ENCODE data around the gene RBM39.
"Not testable (repeated sequence)": the region's sequence is repeated elsewhere in the genome, so short reads cannot be mapped to it uniquely, and the experiment has no call there.

Gene RBM39

DNA sequence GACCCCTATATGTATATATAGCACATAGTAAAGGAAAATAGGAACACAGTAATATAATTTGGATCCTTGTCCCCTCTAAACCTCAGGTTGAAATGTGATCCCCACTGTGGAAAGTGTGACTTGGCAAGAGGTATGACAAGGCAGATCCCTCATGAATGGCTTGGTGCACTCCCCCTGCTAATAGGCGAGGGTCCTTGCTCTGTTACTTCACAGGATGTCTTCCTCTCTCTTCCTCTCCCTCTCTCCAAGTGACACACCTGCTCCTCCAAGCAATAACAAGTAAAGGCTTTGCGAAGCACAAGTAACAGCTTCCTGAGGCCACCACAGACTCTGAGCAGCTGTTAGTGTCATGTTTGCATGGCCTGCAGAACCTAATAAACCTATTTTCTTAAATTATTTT, 26.4 kb downstream of the RBM39 start:
- in situ Hi-C loops (cut with MboI; ENCODE audit: low sequenced_read_pairs): no loop called here
- Histone ChIP-seq H3K27me3 (ENCODE audit: low read depth) (no peaks in the 10 kb centered on the region), H3K4me3 (no peak overlapping the region), H3K36me3 (replicated peaks) (peaks cover 95% of the 10 kb centered on the region), H3K4me1 (peaks cover 11% of the 10 kb centered on the region), H3K9me3 (no peaks in the 10 kb centered on the region)
- DNase-seq (ENCODE audit: low spot score in 2 of 2): no peak

- H3K36me3 ChIP-seq (replicated peaks): peaks cover 94% of the 10 kb centered on the region
These were observed 27.9 kb downstream of the RBM39 start for GRCh38 chr20:35714127-35714526.

DNA sequence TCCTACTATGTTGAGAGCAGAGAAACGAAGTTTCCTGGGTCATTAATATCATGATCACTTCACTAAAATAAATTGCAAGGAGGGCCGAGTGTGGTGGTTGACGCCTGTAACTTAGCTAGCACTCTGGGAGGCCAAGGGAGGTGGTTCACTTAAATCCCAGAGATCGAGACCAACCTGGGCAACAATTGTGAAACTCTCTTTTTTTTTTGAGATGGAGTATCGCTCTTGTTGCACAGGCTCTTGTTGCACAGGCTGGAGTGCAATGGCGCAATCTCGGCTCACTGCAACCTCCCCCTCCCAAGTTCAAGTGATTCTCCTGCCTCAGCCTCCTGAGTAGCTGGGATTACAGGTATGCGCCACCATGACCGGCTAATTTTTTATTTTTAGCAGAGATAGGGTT, 28.9 kb downstream of the RBM39 start:
- peaks cover 93% of the 10 kb centered on the region for H3K36me3 ChIP-seq (replicated peaks)
- DNase-seq (ENCODE audit: low spot score in 2 of 2); in situ Hi-C loops (cut with MboI; ENCODE audit: low sequenced_read_pairs); H3K27me3 ChIP-seq (ENCODE audit: low read depth); H3K4me3 ChIP-seq; H3K9me3 ChIP-seq: not testable (repeated sequence)
- H3K4me1 ChIP-seq: peaks cover 25% of the 10 kb centered on the region

More at GRCh38 chr20:35714127-35714526, 27.9 kb downstream of the RBM39 start:
- Histone ChIP-seq H3K4me3 (no peak overlapping the region), H3K9me3 (no peaks in the 10 kb centered on the region), H3K4me1 (peaks cover 25% of the 10 kb centered on the region), H3K27me3 (ENCODE audit: low read depth) (no peaks in the 10 kb centered on the region)
- in situ Hi-C loops (cut with MboI; ENCODE audit: low sequenced_read_pairs): no loop called here
- no peak for DNase-seq (ENCODE audit: low spot score in 2 of 2)

DNA sequence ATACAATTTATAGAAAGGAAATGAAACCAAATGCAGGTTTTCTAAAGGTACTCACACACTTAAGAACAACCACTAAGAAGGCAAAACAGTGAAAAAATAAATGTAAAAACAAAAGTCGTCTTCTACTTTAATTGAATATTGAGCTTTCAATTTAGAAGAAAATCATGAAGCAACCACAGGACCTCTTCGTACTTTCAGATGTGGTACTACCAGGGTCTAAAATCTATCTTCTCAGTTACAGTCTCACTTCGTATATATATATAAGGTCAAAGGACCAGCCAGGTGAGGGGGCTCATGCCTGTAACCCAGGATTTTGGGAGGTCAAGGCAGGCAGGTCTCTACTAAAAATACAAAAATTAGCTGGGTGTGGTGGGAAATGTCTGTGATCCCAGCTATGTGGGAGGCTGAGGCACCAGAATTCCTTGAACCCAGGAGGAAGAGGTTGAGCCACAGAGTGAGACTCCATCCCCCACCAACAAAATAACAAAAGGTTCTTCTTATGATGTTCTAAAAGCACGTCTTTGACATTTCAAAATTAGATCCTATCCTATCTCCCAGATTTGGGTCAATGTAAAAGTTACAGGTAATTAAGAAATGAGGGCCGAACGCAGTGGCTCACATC, 30.4 kb downstream of the RBM39 start:
- Histone ChIP-seq H3K27me3 (ENCODE audit: low read depth) (no peaks in the 10 kb centered on the region), H3K4me1 (peaks cover 25% of the 10 kb centered on the region), H3K4me3 (no peak overlapping the region), H3K36me3 (replicated peaks) (peaks cover 93% of the 10 kb centered on the region), H3K9me3 (no peaks in the 10 kb centered on the region)
- in situ Hi-C loops (cut with MboI; ENCODE audit: low sequenced_read_pairs): no loop called here
- no peak for DNase-seq (ENCODE audit: low spot score in 2 of 2)

DNA sequence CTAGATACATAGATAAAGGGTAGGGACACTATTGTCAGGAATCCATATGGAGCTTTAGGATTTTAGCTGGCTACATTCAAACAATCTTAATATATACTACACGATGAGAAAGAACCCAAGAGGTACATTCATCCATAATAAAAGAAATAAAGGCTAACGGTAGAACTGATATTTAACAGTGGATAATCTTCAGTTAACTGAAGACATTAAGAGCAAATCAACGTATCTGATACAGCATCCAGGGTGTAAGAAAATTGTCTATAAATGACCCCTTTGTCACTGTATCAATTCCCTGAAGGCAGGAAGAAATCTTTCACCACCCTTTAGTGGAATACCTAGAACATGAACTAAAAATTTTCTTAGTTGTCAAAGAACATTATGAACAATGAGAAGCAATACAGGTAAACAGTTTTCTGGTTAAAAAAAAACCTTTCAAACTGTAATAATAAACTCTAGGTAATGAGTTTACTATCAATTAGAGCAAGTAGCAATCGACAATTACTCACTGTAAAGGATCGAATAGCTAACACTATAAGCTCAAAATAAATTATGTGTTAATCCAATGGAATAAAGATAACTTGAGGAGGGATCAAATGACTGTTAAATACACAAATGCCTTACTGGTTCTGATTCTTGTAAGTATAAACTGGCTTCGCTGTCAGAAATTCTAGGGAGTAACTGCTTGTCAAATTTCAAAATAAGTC, 31.0 kb downstream of the RBM39 start:
- Histone ChIP-seq H3K36me3 (replicated peaks) (peaks cover 93% of the 10 kb centered on the region), H3K9me3 (no peaks in the 10 kb centered on the region), H3K4me3 (no peak overlapping the region), H3K4me1 (peaks cover 25% of the 10 kb centered on the region), H3K27me3 (ENCODE audit: low read depth) (no peaks in the 10 kb centered on the region)
- DNase-seq (ENCODE audit: low spot score in 2 of 2): no peak
- in situ Hi-C loops (cut with MboI; ENCODE audit: low sequenced_read_pairs): no loop called here

GRCh38 chr20:35710039-35710438, 32.0 kb downstream of the RBM39 start:
- Histone ChIP-seq H3K4me3 (no peak overlapping the region), H3K4me1 (peaks cover 25% of the 10 kb centered on the region), H3K27me3 (ENCODE audit: low read depth) (no peaks in the 10 kb centered on the region), H3K9me3 (no peaks in the 10 kb centered on the region), H3K36me3 (replicated peaks) (peaks cover 93% of the 10 kb centered on the region)
- no peak for DNase-seq (ENCODE audit: low spot score in 2 of 2)
- in situ Hi-C loops (cut with MboI; ENCODE audit: low sequenced_read_pairs): no loop called here

- peak; percentile 62 to 95 for DNase-seq (ENCODE audit: low spot score in 2 of 2)
- H3K36me3 ChIP-seq (replicated peaks): peaks cover 93% of the 10 kb centered on the region
- no peak overlapping the region for H3K4me3 ChIP-seq
- peaks cover 25% of the 10 kb centered on the region for H3K4me1 ChIP-seq
- H3K9me3 ChIP-seq: no peaks in the 10 kb centered on the region
- in situ Hi-C loops (cut with MboI; ENCODE audit: low sequenced_read_pairs): no loop called here
- no peaks in the 10 kb centered on the region for H3K27me3 ChIP-seq (ENCODE audit: low read depth)
These were observed 32.8 kb downstream of the RBM39 start for GRCh38 chr20:35709259-35709658.

DNA sequence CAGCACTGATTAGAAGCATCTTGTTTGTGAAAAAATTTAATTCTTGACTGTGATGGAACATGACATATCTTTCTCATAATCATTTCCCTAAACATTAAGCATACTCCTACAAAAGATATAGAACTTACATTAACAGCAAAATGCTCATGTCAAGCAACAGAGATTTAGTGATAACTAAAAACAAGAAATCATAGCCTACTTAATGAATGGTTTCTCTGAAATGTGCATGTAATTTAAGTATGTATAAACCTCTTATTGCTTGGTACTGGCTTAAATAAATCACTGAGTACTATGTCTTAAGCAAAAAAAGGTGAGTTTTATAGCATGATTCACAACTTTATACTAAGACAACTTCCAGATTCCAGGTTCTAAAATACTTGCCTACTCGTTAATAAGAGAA, 33.6 kb downstream of the RBM39 start:
- Histone ChIP-seq H3K4me1 (peaks cover 25% of the 10 kb centered on the region), H3K4me3 (no peak overlapping the region), H3K9me3 (no peaks in the 10 kb centered on the region), H3K36me3 (replicated peaks) (peaks cover 93% of the 10 kb centered on the region), H3K27me3 (ENCODE audit: low read depth) (no peaks in the 10 kb centered on the region)
- DNase-seq (ENCODE audit: low spot score in 2 of 2): no peak
- in situ Hi-C loops (cut with MboI; ENCODE audit: low sequenced_read_pairs): no loop called here

DNA sequence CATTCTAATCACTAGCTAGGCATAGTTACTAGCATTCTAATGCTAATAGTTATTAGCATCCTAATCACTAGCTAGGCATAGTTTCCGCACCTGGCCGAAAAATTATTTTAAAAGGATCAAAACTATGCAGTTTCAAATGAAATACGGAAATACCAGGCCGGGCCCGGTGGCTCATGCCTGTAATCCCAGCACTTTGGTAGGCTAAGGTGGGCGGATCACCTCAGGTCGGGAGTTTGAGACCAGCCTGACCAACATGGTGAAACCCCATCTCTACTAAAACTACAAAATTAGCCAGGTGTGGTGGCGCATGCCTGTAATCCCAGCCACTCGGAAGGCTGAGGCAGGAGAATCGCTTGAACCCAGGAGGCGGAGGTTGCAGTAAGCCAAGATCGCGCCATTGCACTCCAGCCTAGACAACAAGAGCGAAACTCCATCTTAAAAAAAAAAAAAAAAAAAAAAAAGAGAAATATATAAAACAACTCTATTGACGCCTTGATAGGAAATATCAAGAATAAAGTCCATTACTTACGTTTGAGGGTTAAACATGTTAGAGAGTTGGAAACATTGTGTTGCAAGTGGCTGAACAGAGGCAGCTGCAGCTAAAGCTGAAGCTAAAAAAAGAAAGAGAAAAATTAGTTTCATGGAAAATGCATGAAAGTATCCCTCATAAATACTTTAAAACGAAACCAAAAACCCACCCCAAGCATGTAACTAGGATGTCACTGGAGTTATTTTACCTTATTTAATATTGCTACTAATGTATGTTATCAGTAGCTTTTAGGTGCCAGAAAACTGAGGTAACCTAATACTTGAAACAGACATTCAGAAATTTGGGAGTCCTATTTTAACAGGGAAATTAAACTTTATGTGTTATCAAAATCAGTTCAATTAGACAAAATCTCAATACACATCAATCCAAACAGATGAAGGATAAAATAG, 35.2 kb downstream of the RBM39 start:
- in situ Hi-C loops (cut with MboI; ENCODE audit: low sequenced_read_pairs); H3K4me3 ChIP-seq; DNase-seq (ENCODE audit: low spot score in 2 of 2); H3K27me3 ChIP-seq (ENCODE audit: low read depth); H3K9me3 ChIP-seq: not testable (repeated sequence)
- Histone ChIP-seq H3K4me1 (peaks cover 25% of the 10 kb centered on the region), H3K36me3 (replicated peaks) (peaks cover 98% of the 10 kb centered on the region)

GRCh38 chr20:35705894-35706293, 36.2 kb downstream of the RBM39 start:
- peaks cover 96% of the 10 kb centered on the region for H3K36me3 ChIP-seq (replicated peaks)
- H3K9me3 ChIP-seq; DNase-seq (ENCODE audit: low spot score in 2 of 2): not testable (repeated sequence)

DNA sequence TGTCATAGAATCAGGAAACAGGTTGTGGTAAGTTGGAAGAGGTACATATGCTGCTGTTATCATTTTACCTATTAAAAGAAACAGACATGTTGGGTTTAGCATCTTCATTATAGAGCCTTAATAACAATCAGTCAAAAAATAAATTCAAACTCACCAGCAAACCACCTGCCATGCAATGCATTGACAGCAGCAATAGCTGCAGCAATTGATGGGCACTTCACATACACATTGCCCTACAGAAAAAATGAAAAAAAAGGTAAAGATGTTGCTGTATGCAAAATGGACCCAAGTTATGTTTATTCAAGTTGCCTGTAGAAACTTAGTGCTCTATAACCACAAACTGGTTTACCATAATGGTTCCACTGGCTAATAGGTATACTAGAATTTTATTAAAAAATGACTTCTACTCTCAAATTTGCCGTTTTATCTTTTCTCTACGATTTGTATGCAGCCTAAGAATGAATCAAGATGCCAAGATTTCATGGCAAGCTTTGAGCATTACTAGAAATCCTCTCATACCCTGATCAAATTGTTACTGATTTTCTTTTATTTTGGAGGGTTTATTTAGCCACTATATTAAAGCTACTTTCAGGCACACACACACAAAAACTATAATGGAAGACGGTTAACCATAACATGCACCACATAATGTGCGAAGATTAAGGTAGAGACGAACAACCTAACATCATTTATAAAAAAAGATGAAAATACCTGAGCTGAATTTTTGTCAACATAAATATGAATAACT, 37.4 kb downstream of the RBM39 start:
- H3K36me3 ChIP-seq (replicated peaks): peaks cover 88% of the 10 kb centered on the region
- in situ Hi-C loops (cut with MboI; ENCODE audit: low sequenced_read_pairs): no loop called here
- no peak for DNase-seq (ENCODE audit: low spot score in 2 of 2)
- no peaks in the 10 kb centered on the region for H3K27me3 ChIP-seq (ENCODE audit: low read depth)
- no peak overlapping the region for H3K4me3 ChIP-seq
- H3K4me1 ChIP-seq: peaks cover 14% of the 10 kb centered on the region
- H3K9me3 ChIP-seq: no peaks in the 10 kb centered on the region

More at GRCh38 chr20:35705894-35706293, 36.2 kb downstream of the RBM39 start:
- H3K27me3 ChIP-seq (ENCODE audit: low read depth); in situ Hi-C loops (cut with MboI; ENCODE audit: low sequenced_read_pairs); H3K4me3 ChIP-seq: not testable (repeated sequence)
- peaks cover 17% of the 10 kb centered on the region for H3K4me1 ChIP-seq

DNA sequence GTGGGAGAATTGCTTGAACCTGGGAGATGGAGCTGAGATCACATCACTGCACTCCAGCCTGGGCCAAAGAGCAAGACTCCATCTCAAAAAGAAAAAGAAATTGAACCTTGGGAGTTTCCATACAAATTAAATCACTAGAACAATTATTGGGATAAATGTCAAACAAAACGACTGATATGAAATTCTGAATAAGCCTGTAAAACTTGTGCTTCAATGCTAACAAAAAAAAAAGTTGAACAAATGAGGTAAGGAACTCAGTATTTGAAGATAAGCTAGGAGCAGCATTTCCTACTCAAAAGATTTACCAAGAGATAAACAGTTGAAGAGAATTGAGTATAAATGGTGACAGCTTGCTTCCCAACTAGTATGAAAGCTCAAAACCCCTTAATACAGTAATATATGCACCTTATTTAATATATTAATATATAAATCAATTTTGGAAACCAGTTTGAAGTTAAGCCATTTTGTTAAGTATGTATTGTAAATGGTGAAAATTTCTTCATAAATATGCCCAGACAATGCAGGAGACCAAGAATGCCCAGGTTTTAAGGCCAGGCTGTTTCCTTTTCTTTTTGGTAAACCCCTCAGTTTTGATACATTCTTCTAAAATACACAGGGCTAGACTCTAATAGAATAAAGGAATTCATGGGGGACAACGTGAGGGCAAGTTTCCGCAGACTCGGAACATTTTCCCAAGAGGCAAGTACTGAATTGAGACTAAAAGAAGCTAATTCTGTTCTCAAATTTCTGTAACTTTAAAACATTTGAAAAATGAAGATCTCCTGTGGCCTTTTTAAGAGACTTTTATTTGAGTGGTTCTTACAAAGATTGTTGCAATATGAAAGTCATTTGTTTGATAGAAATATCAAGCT, 39.0 kb downstream of the RBM39 start:
- in situ Hi-C loops (cut with MboI; ENCODE audit: low sequenced_read_pairs): no loop called here

More for the DNA sequence above, 39.0 kb downstream of the RBM39 start:
- Histone ChIP-seq H3K4me1 (peaks cover 11% of the 10 kb centered on the region), H3K9me3 (no peaks in the 10 kb centered on the region), H3K27me3 (ENCODE audit: low read depth) (no peaks in the 10 kb centered on the region), H3K36me3 (replicated peaks) (peaks cover 75% of the 10 kb centered on the region), H3K4me3 (no peak overlapping the region)
- DNase-seq (ENCODE audit: low spot score in 2 of 2): no peak

Data from HAP-1 (cell line).